PFSK-1 (cell line): ENCODE data around the gene BCO1.

Source experiments
- FOXP2 ChIP-seq: optimal IDR thresholded peaks from 2 replicates; pipeline ENCODE3; 2011; ENCODE audit warnings: borderline replicate concordance, control low read depth, inconsistent platforms; ENCODE audit not compliant: insufficient read depth; ENCODE audit errors: extremely low read length, extremely low read depth
- POLR2AphosphoS5 ChIP-seq: IDR thresholded peaks from 2 replicates; pipeline ENCODE4 v1.6.1; 2012; ENCODE audit warnings: low read depth, mild to moderate bottlenecking, control low read depth, low read length, moderate library complexity
- REST ChIP-seq, 2 experiments: IDR thresholded peaks; 2 replicates each; pipeline versions ENCODE4 v1.6.1 to v1.8.0; 2011 to 2012; ENCODE audit warnings: low read depth in 2 of 2, low read length in 2 of 2, control low read depth in 1 of 2, inconsistent platforms in 1 of 2, mild to moderate bottlenecking in 1 of 2, moderate library complexity in 1 of 2; ENCODE audit not compliant: insufficient read depth in 1 of 2
- SIN3A ChIP-seq: IDR thresholded peaks from 2 replicates; pipeline ENCODE4 v1.6.1; 2012; ENCODE audit warnings: mild to moderate bottlenecking, low read length, moderate library complexity, borderline replicate concordance; ENCODE audit not compliant: insufficient read depth
- TAF1 ChIP-seq: IDR thresholded peaks from 2 replicates; pipeline ENCODE4 v1.6.1; 2012; ENCODE audit warnings: low read length, control low read depth, borderline replicate concordance; ENCODE audit not compliant: insufficient read depth

BCO1 gene

DNA sequence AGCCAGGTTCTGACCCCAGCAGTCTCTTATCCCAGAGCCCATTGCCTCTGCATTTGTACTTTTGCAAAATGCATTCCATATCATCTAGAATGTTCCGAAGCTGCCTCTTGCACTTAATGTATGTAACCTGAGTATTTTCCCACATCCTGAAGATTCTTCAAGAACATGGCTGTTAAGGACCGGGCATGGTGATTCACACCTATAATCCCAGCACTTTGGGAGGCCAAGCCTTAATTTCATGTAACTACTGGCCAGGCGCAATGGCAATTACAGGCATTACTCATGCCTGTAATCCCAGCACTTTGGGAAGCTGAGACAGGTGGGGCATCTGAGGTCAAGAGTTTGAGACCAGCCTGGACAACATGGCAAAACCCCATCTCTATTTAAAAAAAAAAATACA is 44.6 kb downstream of the BCO1 start:
- TF ChIP-seq POLR2AphosphoS5 (no peak), FOXP2 (no peak), SIN3A (no peak), REST (IDR thresholded peaks at IDR 0.05; ENCODE audit: insufficient read depth in 1 of 2, low read depth in 2 of 2, low read length in 2 of 2) (no peak), TAF1 (no peak)

DNA sequence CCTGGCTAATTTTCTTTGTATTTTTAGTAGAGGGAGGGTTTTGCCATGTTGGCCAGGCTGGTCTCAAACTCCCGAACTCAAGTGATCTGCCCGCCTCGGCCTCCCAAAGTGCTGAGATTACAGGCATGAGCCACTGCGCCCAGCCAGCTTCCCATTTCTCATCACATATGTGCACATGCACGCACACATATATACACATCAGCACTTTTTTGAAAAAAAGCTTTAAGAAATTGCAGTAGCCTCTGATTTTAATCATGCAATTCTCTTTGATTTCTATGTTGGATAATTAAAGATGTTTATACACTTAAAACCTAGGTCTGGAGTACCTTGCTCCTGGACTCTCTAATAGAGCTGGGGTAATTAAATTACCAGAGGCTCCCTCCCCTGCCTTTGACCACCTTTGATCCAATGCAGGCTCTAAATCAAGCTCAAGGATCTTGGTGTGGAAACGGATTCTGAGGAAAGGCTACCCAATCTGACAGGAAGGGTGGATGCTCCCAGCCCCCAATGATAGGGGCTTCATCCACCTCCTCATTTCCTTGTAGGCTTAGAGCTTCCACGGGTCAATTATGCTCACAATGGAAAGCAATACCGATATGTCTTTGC is 46.6 kb downstream of the BCO1 start:
- no peak for TF ChIP-seq POLR2AphosphoS5
- no peak for TF ChIP-seq SIN3A
- no peak for TF ChIP-seq REST (IDR thresholded peaks at IDR 0.05; ENCODE audit: insufficient read depth in 1 of 2, low read depth in 2 of 2, low read length in 2 of 2)
- TF ChIP-seq TAF1: no peak
- TF ChIP-seq FOXP2: no peak

- TF ChIP-seq POLR2AphosphoS5 (no peak), REST (IDR thresholded peaks at IDR 0.05; ENCODE audit: insufficient read depth in 1 of 2, low read depth in 2 of 2, low read length in 2 of 2) (no peak), FOXP2 (no peak), SIN3A (no peak), TAF1 (no peak)
These were observed 47.7 kb downstream of the BCO1 start for GRCh38 chr16:81286190-81286589.

DNA sequence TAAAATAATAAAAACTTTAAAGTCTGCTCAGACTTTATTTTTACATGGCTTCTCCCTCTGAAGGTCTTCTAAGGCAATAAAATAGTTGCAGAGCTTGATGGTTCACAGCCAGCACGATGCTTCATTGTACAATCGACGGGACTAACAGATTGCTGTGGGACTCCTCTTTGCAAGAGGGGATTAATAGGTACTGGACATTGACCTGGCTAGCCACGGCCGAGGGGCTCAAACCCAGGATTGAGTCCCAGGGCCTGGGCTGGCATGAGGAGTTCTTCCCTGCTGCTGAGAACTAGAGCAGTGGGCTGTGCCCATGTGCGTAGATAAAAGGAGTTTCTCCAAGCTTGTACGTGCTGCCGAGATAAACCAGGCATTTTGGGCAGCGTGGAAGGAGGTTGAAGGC is 52.6 kb downstream of the BCO1 start:
- no peak for TF ChIP-seq POLR2AphosphoS5
- no peak for TF ChIP-seq REST (IDR thresholded peaks at IDR 0.05; ENCODE audit: insufficient read depth in 1 of 2, low read depth in 2 of 2, low read length in 2 of 2)
- TF ChIP-seq FOXP2: no peak
- no peak for TF ChIP-seq SIN3A
- no peak for TF ChIP-seq TAF1
